Measurements from ENCODE around the gene EZR. TPM values are rescaled to one million over a fixed set of nuclear protein-coding genes. Genes with fewer than 3 reads are reported as not detected.
A peak's percentile ranks its signal among the peaks of the same experiment; 100 is the strongest.

Gene EZR
- polyA plus RNA-seq, 1 donor (not counting 4 experiments of a cell fraction or from before 2014, with no cell fraction given): 277 TPM

- Histone ChIP-seq H4K20me1 (ENCODE audit: control insufficient read depth, extremely low read depth, insufficient read depth, low read length) (peaks cover 7% of the 10 kb centered on the region), H3K27ac (ENCODE audit: control insufficient read depth, insufficient read depth, low read length) (no peak overlapping the region), H2AFZ (ENCODE audit: control insufficient read depth, low read length) (no peak overlapping the region), H3K36me3 (ENCODE audit: control insufficient read depth in 2 of 2, extremely low read depth in 1 of 2, insufficient read depth in 2 of 2, low read length in 2 of 2) (peaks cover 56 to 74% of the 10 kb centered on the region in 2 experiments), H3K9ac (ENCODE audit: control insufficient read depth, extremely low read depth, insufficient read depth, low read length) (no peak overlapping the region), H3K4me1 (ENCODE audit: control insufficient read depth, extremely low read depth, insufficient read depth, low read length) (peaks cover 25% of the 10 kb centered on the region), H3K4me2 (ENCODE audit: control insufficient read depth, extremely low read depth, insufficient read depth, low read depth, low read length) (no peak overlapping the region), H3K27me3 (ENCODE audit: control insufficient read depth, extremely low read depth, insufficient read depth, low read length) (no peaks in the 10 kb centered on the region), H3K4me3 (ENCODE audit: control insufficient read depth in 2 of 3, extremely low read depth in 1 of 3, insufficient read depth in 2 of 3, low read depth in 1 of 3, low read length in 3 of 3) (no peak overlapping the region), H3K9me1 (ENCODE audit: control insufficient read depth, extremely low read depth, insufficient read depth, low read length) (peaks cover 8% of the 10 kb centered on the region), H3K79me2 (ENCODE audit: control insufficient read depth, insufficient read depth, low read length) (peaks cover 71% of the 10 kb centered on the region), H3K9me3 (ENCODE audit: control insufficient read depth, low read depth, low read length) (no peaks in the 10 kb centered on the region)
- dilution Hi-C loops (cut with MboI; ENCODE audit: extremely low pct_ligation_motif_present, low sequenced_read_pairs): no loop called here
- FAIRE-seq: no peak
- TF ChIP-seq EZH2 (IDR thresholded peaks at IDR 0.05; ENCODE audit: low read length) (no peak), CTCF (optimal IDR thresholded peaks at IDR 0.05 in 1 of 3, IDR thresholded peaks at IDR 0.05 in 1 of 3, conservative IDR thresholded peaks at IDR 0.05 in 1 of 3; ENCODE audit: extremely low read depth in 1 of 3, insufficient read depth in 2 of 3, low read length in 3 of 3) (no peak)
- no peak for DNase-seq (ENCODE audit: low read depth, low spot score)
Measured at GRCh38 chr6:158775832-158776231, 43.3 kb downstream of the EZR start.

GRCh38 chr6:158774717-158775449, 44.3 kb downstream of the EZR start:
- H3K4me2 ChIP-seq (ENCODE audit: control insufficient read depth, extremely low read depth, insufficient read depth, low read depth, low read length): no peak overlapping the region
- TF ChIP-seq EZH2 (IDR thresholded peaks at IDR 0.05; ENCODE audit: low read length) (no peak), CTCF (optimal IDR thresholded peaks at IDR 0.05 in 1 of 3, IDR thresholded peaks at IDR 0.05 in 1 of 3, conservative IDR thresholded peaks at IDR 0.05 in 1 of 3; ENCODE audit: extremely low read depth in 1 of 3, insufficient read depth in 2 of 3, low read length in 3 of 3) (no peak)
- no peak overlapping the region for H3K4me3 ChIP-seq (ENCODE audit: control insufficient read depth in 2 of 3, extremely low read depth in 1 of 3, insufficient read depth in 2 of 3, low read depth in 1 of 3, low read length in 3 of 3)
- H3K4me1 ChIP-seq (ENCODE audit: control insufficient read depth, extremely low read depth, insufficient read depth, low read length): peaks cover 25% of the 10 kb centered on the region
- peaks cover 58 to 74% of the 10 kb centered on the region in 2 experiments for H3K36me3 ChIP-seq (ENCODE audit: control insufficient read depth in 2 of 2, extremely low read depth in 1 of 2, insufficient read depth in 2 of 2, low read length in 2 of 2)
- DNase-seq (ENCODE audit: low read depth, low spot score) (no peak), FAIRE-seq (peak; percentile 9)
- H3K9ac ChIP-seq (ENCODE audit: control insufficient read depth, extremely low read depth, insufficient read depth, low read length): no peak overlapping the region
- H3K9me1 ChIP-seq (ENCODE audit: control insufficient read depth, extremely low read depth, insufficient read depth, low read length): peaks cover 8% of the 10 kb centered on the region
- H2AFZ ChIP-seq (ENCODE audit: control insufficient read depth, low read length): no peak overlapping the region
- no peaks in the 10 kb centered on the region for H3K27me3 ChIP-seq (ENCODE audit: control insufficient read depth, extremely low read depth, insufficient read depth, low read length)
- no peaks in the 10 kb centered on the region for H3K9me3 ChIP-seq (ENCODE audit: control insufficient read depth, low read depth, low read length)
- dilution Hi-C loops (cut with MboI; ENCODE audit: extremely low pct_ligation_motif_present, low sequenced_read_pairs): no loop called here
- peaks cover 7% of the 10 kb centered on the region for H4K20me1 ChIP-seq (ENCODE audit: control insufficient read depth, extremely low read depth, insufficient read depth, low read length)
- H3K79me2 ChIP-seq (ENCODE audit: control insufficient read depth, insufficient read depth, low read length): peaks cover 64% of the 10 kb centered on the region
- no peak overlapping the region for H3K27ac ChIP-seq (ENCODE audit: control insufficient read depth, insufficient read depth, low read length)
